Liver (tissue), 9 donors: ENCODE results near the gene RAD51AP1. TPM values are rescaled to one million over a fixed set of nuclear protein-coding genes. Genes with fewer than 3 reads are reported as not detected.

Source experiments
- DNase-seq: peaks from one replicate; pipeline ENCODE4 v3.0.0-alpha.2; 2017; ENCODE audit warnings: low spot score
- H3K27ac ChIP-seq, 2 donors: one replicate each; pipeline ENCODE4 v1.7.0; 2013; ENCODE audit warnings: inconsistent platforms in 2 of 2, low read length in 2 of 2, control low read depth in 1 of 2, low read depth in 1 of 2, mild to moderate bottlenecking in 1 of 2
- H3K27me3 ChIP-seq, 4 donors: one replicate each; pipeline versions ENCODE4 v1.6.1 to v1.7.0; 2013; ENCODE audit warnings: low read length in 3 of 4, inconsistent platforms in 1 of 4, mild to moderate bottlenecking in 1 of 4, moderate library complexity in 1 of 4; ENCODE audit not compliant: control insufficient read depth in 4 of 4, insufficient read depth in 4 of 4
- H3K36me3 ChIP-seq, 4 donors: one replicate each; pipeline versions ENCODE4 v1.6.1 to v1.7.0; 2013; ENCODE audit warnings: low read length in 3 of 4, mild to moderate bottlenecking in 3 of 4, low read depth in 1 of 4, moderate library complexity in 1 of 4; ENCODE audit not compliant: control insufficient read depth in 4 of 4, insufficient read depth in 3 of 4
- H3K4me1 ChIP-seq, 4 donors: one replicate each; pipeline versions ENCODE4 v1.6.1 to v1.7.0; 2013; ENCODE audit warnings: low read length in 3 of 4, mild to moderate bottlenecking in 3 of 4, moderate library complexity in 1 of 4; ENCODE audit not compliant: control insufficient read depth in 4 of 4, insufficient read depth in 4 of 4
- H3K4me3 ChIP-seq, 3 donors: one replicate each; pipeline versions ENCODE4 v1.6.1 to v1.7.0; 2013; ENCODE audit warnings: low read length in 3 of 3, control low read depth in 1 of 3, low read depth in 1 of 3, mild to moderate bottlenecking in 1 of 3
- H3K9ac ChIP-seq, 2 donors: one replicate each; pipeline ENCODE4 v1.7.0; 2013; ENCODE audit warnings: low read length in 2 of 2, mild to moderate bottlenecking in 2 of 2, moderate library complexity in 2 of 2, control low read depth in 1 of 2, low read depth in 1 of 2
- H3K9me3 ChIP-seq, 4 donors: one replicate each; pipeline versions ENCODE4 v1.6.1 to v1.7.0; 2013; ENCODE audit warnings: low read length in 3 of 4; ENCODE audit not compliant: control insufficient read depth in 4 of 4
- EGR1 ChIP-seq, 2 donors: IDR thresholded peaks; 2 replicates each; pipeline ENCODE4 v1.6.1; 2016 to 2018; ENCODE audit warnings: antibody characterized with exemption in 2 of 2, low read depth in 2 of 2
- FOXA2 ChIP-seq: IDR thresholded peaks from 2 replicates; pipeline ENCODE4 v1.6.1; 2016; ENCODE audit warnings: antibody characterized with exemption
- HNF4A ChIP-seq, 2 donors: conservative IDR thresholded peaks; 2 replicates each; pipeline ENCODE4 v1.6.1; 2016; ENCODE audit warnings: antibody characterized with exemption in 2 of 2, mild to moderate bottlenecking in 2 of 2
- JUND ChIP-seq, 2 donors: IDR thresholded peaks; 2 replicates each; pipeline ENCODE4 v1.6.1; 2016; ENCODE audit warnings: antibody characterized with exemption in 2 of 2
- NR2F2 ChIP-seq: IDR thresholded peaks from 2 replicates; pipeline ENCODE4 v1.6.1; 2016; ENCODE audit warnings: antibody characterized with exemption
- RAD21 ChIP-seq, 2 donors: IDR thresholded peaks; 2 replicates each; pipeline ENCODE4 v1.6.1; 2016; ENCODE audit warnings: antibody characterized with exemption in 2 of 2, mild to moderate bottlenecking in 2 of 2
- RXRA ChIP-seq, 2 donors: IDR thresholded peaks; 2 replicates each; pipeline ENCODE4 v1.6.1; 2017 to 2018; ENCODE audit warnings: antibody characterized with exemption in 2 of 2, mild to moderate bottlenecking in 1 of 2
- SP1 ChIP-seq: IDR thresholded peaks from 2 replicates; pipeline ENCODE4 v1.6.1; 2018; ENCODE audit warnings: antibody characterized with exemption, mild to moderate bottlenecking
- TAF1 ChIP-seq: conservative IDR thresholded peaks from 2 replicates; pipeline ENCODE4 v1.6.1; 2016; ENCODE audit warnings: antibody characterized with exemption, mild to moderate bottlenecking
- YY1 ChIP-seq: IDR thresholded peaks from 2 replicates; pipeline ENCODE4 v1.6.1; 2016; ENCODE audit warnings: antibody characterized with exemption, mild to moderate bottlenecking
- WGBS: extraction: QIAGEN DNeasy Blood & Tissue Kit; methylation state at CpG from one replicate; pipeline ENCODE4 v1.1.7; 2013; 5-methylcytosine and 5-hydroxymethylcytosine counted together
- polyA plus RNA-seq, 2 donors: library from polyadenylated mRNA; stranded (reverse) in 1 of 2; unstranded in 1 of 2; fragments of 200-250 nt in 1 of 2; fragments of >200 nt in 1 of 2; fragmentation: Nextera tagmentation in 1 of 2; extraction: Ambion mirVana in 1 of 2; gene quantifications; one replicate each; pipeline versions ENCODE4 v1.2.1 to v1.2.3, GENCODE V29; 2013 to 2015
- total RNA-seq, 2 donors: library from RNA; depleted of rRNA; stranded (reverse); fragments of >200 nt; gene quantifications; one replicate each; pipeline ENCODE4 v1.2.3, GENCODE V29; 2014
- TF ChIP-seq, protein P1 (sequence below): fragments of 150-350 bp; IDR thresholded peaks from 2 replicates; pipeline ENCODE4 v1.5.1; 2017; ENCODE audit warnings: improper control_type of control experiment, low read depth, low read length; ENCODE audit not compliant: missing input control
- TF ChIP-seq, protein P2 (sequence below): IDR thresholded peaks from 2 replicates; pipeline ENCODE4 v1.6.1; 2016; ENCODE audit warnings: antibody characterized with exemption
- TF ChIP-seq, protein P3 (sequence below): IDR thresholded peaks from 2 replicates; pipeline ENCODE4 v1.6.1; 2016; ENCODE audit warnings: antibody characterized with exemption
- TF ChIP-seq, protein P4 (sequence below): IDR thresholded peaks from 2 replicates; pipeline ENCODE4 v1.6.1; 2016; ENCODE audit warnings: antibody characterized with exemption, mild to moderate bottlenecking
- donor health status: healthy.
- donor health status: healthy.
- donor health status: healthy.
- donor health status: healthy.
- donor health status: healthy.

Gene RAD51AP1
- total and polyA plus RNA-seq, 4 donors, result 0.50 to 14.9 (median 1.3) TPM

DNA sequence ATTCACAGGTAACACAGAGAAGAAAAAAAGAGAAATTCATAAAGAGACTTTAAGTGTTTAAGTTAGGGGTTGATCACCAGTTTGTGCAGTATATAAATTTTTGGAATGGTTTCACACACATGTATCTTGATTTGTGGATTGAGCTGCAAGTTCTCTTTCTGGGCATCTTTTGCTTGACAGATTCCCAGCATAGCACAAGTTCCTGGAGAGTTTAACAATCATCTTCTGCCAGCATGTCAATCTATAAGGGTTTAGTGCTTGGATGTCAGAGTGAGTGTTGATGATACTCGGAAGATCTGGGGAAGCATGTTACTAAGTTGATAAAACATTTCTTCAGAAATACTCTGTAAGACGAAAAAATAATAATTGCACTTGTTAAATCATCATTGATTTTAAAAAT is 49.1 kb upstream of the RAD51AP1 start:
- H3K4me1 ChIP-seq, result no peaks in the 10 kb centered on the region
- no peak overlapping the region for H3K9ac ChIP-seq
- no peaks in the 10 kb centered on the region for H3K9me3 ChIP-seq
- TF ChIP-seq RAD21 (IDR thresholded peaks at IDR 0.05) (no peak), YY1 (no peak), RXRA (IDR thresholded peaks at IDR 0.05) (no peak), NR2F2 (no peak), SP1 (no peak), FOXA2 (no peak)
- TF ChIP-seq, protein P1, sequence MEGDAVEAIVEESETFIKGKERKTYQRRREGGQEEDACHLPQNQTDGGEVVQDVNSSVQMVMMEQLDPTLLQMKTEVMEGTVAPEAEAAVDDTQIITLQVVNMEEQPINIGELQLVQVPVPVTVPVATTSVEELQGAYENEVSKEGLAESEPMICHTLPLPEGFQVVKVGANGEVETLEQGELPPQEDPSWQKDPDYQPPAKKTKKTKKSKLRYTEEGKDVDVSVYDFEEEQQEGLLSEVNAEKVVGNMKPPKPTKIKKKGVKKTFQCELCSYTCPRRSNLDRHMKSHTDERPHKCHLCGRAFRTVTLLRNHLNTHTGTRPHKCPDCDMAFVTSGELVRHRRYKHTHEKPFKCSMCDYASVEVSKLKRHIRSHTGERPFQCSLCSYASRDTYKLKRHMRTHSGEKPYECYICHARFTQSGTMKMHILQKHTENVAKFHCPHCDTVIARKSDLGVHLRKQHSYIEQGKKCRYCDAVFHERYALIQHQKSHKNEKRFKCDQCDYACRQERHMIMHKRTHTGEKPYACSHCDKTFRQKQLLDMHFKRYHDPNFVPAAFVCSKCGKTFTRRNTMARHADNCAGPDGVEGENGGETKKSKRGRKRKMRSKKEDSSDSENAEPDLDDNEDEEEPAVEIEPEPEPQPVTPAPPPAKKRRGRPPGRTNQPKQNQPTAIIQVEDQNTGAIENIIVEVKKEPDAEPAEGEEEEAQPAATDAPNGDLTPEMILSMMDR, result no peak
- TF ChIP-seq, protein P2, sequence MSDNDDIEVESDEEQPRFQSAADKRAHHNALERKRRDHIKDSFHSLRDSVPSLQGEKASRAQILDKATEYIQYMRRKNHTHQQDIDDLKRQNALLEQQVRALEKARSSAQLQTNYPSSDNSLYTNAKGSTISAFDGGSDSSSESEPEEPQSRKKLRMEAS, result no peak
- TF ChIP-seq, protein P3, sequence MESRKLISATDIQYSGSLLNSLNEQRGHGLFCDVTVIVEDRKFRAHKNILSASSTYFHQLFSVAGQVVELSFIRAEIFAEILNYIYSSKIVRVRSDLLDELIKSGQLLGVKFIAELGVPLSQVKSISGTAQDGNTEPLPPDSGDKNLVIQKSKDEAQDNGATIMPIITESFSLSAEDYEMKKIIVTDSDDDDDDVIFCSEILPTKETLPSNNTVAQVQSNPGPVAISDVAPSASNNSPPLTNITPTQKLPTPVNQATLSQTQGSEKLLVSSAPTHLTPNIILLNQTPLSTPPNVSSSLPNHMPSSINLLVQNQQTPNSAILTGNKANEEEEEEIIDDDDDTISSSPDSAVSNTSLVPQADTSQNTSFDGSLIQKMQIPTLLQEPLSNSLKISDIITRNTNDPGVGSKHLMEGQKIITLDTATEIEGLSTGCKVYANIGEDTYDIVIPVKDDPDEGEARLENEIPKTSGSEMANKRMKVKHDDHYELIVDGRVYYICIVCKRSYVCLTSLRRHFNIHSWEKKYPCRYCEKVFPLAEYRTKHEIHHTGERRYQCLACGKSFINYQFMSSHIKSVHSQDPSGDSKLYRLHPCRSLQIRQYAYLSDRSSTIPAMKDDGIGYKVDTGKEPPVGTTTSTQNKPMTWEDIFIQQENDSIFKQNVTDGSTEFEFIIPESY, result no peak
- TF ChIP-seq, protein P4, sequence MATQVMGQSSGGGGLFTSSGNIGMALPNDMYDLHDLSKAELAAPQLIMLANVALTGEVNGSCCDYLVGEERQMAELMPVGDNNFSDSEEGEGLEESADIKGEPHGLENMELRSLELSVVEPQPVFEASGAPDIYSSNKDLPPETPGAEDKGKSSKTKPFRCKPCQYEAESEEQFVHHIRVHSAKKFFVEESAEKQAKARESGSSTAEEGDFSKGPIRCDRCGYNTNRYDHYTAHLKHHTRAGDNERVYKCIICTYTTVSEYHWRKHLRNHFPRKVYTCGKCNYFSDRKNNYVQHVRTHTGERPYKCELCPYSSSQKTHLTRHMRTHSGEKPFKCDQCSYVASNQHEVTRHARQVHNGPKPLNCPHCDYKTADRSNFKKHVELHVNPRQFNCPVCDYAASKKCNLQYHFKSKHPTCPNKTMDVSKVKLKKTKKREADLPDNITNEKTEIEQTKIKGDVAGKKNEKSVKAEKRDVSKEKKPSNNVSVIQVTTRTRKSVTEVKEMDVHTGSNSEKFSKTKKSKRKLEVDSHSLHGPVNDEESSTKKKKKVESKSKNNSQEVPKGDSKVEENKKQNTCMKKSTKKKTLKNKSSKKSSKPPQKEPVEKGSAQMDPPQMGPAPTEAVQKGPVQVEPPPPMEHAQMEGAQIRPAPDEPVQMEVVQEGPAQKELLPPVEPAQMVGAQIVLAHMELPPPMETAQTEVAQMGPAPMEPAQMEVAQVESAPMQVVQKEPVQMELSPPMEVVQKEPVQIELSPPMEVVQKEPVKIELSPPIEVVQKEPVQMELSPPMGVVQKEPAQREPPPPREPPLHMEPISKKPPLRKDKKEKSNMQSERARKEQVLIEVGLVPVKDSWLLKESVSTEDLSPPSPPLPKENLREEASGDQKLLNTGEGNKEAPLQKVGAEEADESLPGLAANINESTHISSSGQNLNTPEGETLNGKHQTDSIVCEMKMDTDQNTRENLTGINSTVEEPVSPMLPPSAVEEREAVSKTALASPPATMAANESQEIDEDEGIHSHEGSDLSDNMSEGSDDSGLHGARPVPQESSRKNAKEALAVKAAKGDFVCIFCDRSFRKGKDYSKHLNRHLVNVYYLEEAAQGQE, result no peak
- WGBS, result 97% methylated on average over 2 of the region's 2 CpGs
- H3K27me3 ChIP-seq, result no peaks in the 10 kb centered on the region
- no peak overlapping the region for H3K27ac ChIP-seq
- DNase-seq, result no peak
- H3K4me3 ChIP-seq, result no peak overlapping the region
- peaks cover 0 to 29% (median 16%) of the 10 kb centered on the region in 4 donors for H3K36me3 ChIP-seq

DNA sequence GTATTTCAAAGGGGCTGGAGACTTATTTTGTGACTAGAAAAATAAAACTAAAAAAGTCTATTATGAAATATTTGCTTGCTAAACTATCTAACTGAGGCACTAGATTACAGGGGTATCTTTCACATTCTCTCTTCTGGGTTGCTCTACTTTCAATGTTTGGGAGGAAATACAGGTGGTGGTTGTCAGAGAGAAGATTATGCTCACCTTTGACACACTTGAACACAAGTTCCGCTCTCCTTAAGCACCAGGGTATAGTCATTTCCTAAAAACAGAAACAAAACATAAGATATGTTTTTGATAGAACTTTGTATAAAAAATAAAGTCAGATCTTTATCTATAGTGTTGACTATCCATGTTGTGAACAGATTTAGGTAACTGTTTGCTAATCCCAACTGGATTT is 47.7 kb upstream of the RAD51AP1 start:
- Histone ChIP-seq H3K4me3 (no peak overlapping the region), H3K9ac (no peak overlapping the region), H3K9me3 (no peaks in the 10 kb centered on the region), H3K4me1 (no peaks in the 10 kb centered on the region), H3K27ac (no peak overlapping the region), H3K27me3 (no peaks in the 10 kb centered on the region), H3K36me3 (peaks cover 0 to 35% (median 18%) of the 10 kb centered on the region in 4 donors)
- DNase-seq, result no peak
- TF ChIP-seq, protein P1, result no peak
- TF ChIP-seq TAF1 (no peak), FOXA2 (no peak), HNF4A (conservative IDR thresholded peaks at IDR 0.05) (no peak), YY1 (no peak), NR2F2 (no peak), JUND (IDR thresholded peaks at IDR 0.05) (no peak), EGR1 (IDR thresholded peaks at IDR 0.05; ENCODE audit: low read depth in 2 of 2) (no peak), SP1 (no peak)
- TF ChIP-seq, protein P2, result no peak
- TF ChIP-seq, protein P3, result no peak
- WGBS, result 97% methylated on average over 1 of the region's 1 CpG
